GM19023 (cell line): Measurements from ENCODE around the gene SLC16A3.

Source experiments
- ATAC-seq: cut with Tn5 transposase; IDR thresholded peaks from one replicate; pipeline ENCODE4 v1.9.1; 2021; ENCODE audit warnings: mild to moderate bottlenecking, moderate library complexity; ENCODE audit not compliant: unreplicated experiment

Gene SLC16A3

DNA sequence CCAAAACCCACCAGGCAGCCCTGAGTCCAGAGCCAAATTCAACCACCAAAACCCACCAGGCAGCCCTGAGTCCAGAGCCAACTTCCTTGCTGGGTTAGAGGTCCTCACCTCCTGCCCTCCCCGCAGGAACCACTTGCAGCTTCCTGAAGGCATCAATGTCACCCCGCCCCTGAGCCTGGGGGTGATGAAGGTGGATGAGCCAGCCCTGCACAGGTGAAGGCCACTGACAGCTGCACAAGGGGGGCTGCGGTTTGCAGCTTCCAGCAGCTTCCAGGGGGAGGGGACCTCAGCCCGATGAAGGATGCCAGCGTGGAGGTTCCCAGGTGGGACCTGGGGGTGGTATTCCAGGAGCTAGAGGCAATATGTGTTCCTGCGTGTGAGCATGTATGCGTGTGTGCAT, 52.2 kb downstream of the SLC16A3 start:
- no peak for ATAC-seq

DNA sequence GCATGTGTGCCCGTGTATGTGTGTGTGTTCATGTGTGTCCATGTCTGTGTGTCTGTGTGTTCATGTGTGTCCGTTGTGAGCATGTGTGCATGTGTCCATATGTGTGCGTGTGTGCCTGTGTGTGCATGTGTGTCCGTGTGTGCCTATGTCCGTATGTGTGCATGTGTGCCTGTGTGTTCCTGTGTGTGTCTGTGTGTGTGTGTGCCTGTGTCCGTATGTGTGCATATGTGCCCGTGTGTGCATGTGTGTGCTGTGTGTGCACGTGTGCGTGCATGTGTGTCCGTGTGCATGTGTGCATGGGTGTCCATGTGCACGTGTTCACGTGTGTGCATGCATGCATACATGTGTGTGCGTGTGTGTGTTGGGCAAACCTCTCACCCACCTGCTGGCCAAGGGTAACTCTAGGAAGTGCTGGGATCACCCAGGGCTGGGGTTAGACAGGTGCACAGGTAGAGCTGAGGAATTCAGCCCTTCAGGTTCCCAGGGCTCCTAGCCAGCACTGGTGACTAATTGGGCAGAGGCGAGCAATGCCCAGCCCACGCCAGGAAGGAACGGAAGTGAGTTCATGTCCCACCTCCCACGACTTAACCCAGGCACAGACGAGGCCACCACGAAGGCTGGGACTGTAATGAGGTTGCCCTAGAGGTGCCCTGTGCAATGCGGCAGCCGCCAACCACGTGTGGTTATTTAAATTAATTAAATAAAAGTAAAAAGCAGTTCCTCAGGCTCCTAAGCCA, 52.8 kb downstream of the SLC16A3 start:
- ATAC-seq = no peak

DNA sequence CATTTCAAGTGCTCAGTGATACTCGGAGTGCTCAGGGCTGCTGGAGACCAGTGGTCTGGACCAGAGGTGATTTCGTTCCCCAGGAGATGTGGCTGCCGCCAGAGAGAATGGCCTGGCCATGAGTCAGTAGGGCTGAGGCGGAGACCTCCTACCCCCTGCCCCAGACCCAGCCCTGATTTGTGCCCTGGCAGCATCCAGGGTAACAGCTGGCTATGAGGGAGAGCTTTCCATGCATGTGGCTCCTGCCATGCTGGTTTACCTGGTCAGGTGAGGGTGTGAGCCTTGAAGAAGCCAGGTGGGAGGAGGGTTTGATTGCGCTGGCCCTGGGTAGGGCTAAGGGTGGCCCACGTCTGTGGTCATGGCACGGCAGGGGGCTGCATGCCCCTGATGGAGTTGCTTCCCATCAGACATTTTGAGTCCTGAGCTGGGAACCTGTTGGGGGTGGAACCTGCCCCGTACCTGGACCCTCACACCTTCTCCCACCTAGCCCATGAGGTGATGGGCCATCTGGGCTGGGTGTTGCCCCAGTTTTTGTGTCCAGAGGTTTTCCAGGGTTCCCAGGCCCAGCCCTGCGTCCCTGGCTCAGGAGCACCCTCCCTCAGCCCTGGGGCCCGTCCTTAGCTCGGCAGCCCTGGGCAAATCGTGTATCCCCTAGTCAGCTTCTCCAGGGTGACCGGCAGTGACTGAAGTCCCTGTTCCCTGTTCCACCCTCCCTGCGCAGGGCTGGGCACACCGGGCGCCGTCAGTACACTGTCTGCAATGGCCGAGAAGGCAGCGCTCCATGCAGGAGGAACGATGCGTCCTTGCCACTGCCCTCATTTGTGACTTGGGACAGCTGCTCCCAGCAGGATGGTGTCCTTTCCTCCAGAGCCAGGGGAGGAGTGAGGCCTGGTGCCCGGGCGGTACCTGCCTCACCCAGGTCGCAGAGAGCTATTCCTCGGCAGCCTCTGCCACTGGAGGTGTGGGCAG, 53.7 kb downstream of the SLC16A3 start:
- no peak for ATAC-seq

DNA sequence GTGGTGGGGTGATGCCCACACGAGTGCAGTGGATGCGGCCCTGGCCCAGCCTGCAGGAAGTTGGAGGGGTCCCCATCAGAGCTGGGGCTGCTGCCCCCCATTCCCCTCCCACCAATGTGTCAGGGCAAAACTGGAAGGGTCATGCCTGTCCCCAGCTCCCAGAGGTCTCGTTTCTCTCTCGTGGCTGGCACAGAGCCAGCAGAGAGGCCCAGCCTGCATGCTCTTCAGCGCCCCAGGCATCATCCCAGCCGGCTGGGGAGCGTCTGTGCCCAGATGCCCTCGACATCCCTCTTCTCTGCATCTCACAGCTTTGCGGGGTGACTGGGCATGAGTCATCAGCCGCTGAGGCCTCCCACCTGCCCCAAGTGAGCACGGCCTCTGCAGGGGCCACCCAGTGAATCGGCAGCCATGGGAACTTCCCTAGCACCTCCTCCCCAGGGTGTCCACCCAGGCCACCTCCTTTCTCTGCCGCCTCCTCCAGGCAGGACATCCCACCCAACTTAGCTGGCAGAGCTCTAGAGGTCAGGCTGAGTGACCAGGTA, 54.4 kb downstream of the SLC16A3 start:
- no peak for ATAC-seq

DNA sequence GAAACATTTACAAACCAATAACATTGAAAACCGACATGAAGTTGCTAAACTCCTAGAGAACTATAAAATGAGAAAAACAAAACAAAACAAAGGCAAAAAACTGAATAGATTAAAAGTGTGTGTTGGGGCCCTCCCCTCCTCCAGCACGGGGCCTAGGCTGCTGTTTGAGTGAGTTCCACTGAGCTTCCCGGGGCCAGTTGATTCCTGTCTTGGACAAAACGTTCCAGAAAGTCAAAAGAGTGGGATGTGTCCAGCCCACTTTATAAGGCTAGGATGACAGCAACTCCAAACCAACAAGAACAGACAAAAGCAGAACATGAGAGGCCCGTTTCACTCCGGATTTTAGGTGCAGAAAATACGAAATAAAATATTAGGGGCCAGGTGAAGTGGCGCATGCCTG, 56.3 kb downstream of the SLC16A3 start:
- ATAC-seq = no peak

DNA sequence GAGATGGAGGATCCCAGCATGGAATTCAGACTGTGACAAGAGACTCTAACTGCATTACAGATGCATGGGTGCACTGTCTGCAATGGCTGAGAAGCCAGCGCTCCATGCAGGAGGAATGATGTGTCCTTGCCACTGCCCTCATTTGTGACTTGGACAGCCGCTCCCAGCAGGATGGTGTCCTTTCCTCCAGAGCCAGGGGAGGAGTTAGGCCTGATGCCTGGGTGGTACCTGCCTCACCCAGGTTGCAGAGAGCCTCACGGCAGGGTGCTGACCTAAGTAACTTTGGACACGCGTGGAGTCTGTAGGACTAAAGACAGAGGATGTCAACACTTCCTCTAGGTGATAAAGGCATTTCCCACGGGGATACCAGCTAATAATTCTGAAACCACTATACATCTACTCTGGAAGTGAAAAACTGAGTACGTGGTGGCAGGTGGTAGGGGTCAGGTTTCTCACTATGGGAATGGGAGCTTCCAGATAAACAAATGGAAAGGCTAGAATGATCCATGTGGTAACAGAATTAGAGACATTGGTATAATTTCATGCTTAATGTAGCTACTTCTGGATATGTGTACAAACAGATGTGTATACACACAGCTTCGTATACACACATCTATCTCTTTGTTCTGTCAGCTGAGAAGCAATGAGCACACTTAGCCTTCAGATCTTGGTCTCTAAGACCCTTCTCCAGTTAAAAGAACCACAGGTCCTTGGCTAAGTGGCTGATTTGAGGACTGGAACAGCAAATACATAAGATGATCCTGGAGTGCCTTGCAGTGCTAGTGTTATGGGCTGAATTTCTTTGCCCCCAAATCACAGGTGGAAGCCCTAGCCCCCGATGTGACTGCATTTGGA, 58.4 kb downstream of the SLC16A3 start:
- ATAC-seq = no peak

DNA sequence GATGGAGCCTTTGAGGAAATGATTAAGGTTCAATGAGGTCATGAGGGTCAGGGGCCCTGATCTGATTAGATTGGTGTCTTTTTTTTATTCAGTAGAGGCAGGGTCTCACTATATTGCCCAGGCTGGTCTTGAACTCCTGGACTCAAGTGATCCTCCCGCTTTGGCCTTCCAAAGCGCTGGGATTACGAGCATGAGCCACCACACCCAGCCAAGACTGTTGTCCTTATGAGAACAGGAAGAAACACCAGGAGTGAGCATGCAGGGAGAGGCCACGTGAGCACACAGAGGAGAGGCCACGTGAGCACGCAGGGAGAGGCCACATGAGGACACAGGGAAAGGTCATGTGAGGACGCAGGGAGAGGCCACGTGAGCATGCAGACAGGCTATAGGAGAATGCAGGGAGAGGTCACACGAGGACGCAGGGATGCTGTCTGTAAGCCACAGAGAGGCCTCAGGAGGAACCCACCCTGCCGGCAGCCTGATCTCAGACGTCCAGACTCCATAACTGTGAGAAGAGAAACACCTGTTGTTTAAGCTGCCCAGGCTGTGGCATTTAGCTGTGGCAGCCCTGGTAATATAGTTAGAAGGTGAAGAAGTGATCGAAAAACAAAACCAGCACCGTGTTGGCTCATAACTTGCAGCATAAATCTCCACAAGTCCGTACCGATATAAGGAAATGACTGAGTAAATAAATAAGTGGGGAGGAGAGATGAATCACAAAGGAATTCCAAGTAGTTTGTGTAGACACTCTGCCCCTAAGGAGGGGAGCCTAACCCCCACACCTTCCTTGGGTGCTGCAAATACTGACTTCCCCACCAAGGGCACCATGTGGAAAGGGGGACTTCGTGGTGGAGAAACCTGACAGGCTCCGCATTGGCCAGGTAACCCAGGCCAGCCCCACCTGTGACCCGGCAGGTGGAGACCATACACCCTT, 59.3 kb downstream of the SLC16A3 start:
- no peak for ATAC-seq
